ENCODE data around the gene CHP2. TPM values are rescaled to one million over a fixed set of nuclear protein-coding genes. Genes with fewer than 3 reads are reported as not detected.

The CHP2 gene
- polyA plus RNA-seq, 1 donor (not counting 4 experiments of a cell fraction or from before 2014, with no cell fraction given), result 0.20 TPM

GRCh38 chr16:23739516-23739915 is 15.3 kb upstream of the CHP2 start:
- no peak overlapping the region for H2AFZ ChIP-seq (ENCODE audit: control insufficient read depth, low read length)
- H3K79me2 ChIP-seq (ENCODE audit: control insufficient read depth, insufficient read depth, low read length), result no peaks in the 10 kb centered on the region
- no peaks in the 10 kb centered on the region for H4K20me1 ChIP-seq (ENCODE audit: control insufficient read depth, extremely low read depth, insufficient read depth, low read length)
- TF ChIP-seq CTCF (optimal IDR thresholded peaks at IDR 0.05 in 1 of 3, IDR thresholded peaks at IDR 0.05 in 1 of 3, conservative IDR thresholded peaks at IDR 0.05 in 1 of 3; ENCODE audit: extremely low read depth in 1 of 3, insufficient read depth in 2 of 3, low read length in 3 of 3) (no peak), EZH2 (IDR thresholded peaks at IDR 0.05; ENCODE audit: low read length) (no peak)
- no peak overlapping the region for H3K4me3 ChIP-seq (ENCODE audit: control insufficient read depth in 2 of 3, extremely low read depth in 1 of 3, insufficient read depth in 2 of 3, low read depth in 1 of 3, low read length in 3 of 3)
- FAIRE-seq, result no peak
- dilution Hi-C loops (cut with MboI; ENCODE audit: extremely low pct_ligation_motif_present, low sequenced_read_pairs), result no loop called here
- no peaks in the 10 kb centered on the region for H3K4me1 ChIP-seq (ENCODE audit: control insufficient read depth, extremely low read depth, insufficient read depth, low read length)
- no peaks in the 10 kb centered on the region for H3K36me3 ChIP-seq (ENCODE audit: control insufficient read depth in 2 of 2, extremely low read depth in 1 of 2, insufficient read depth in 2 of 2, low read length in 2 of 2)
- H3K9me1 ChIP-seq (ENCODE audit: control insufficient read depth, extremely low read depth, insufficient read depth, low read length), result no peaks in the 10 kb centered on the region
- no peak for DNase-seq (ENCODE audit: low read depth, low spot score)
- no peak overlapping the region for H3K9ac ChIP-seq (ENCODE audit: control insufficient read depth, extremely low read depth, insufficient read depth, low read length)
- H3K27ac ChIP-seq (ENCODE audit: control insufficient read depth, insufficient read depth, low read length), result no peak overlapping the region
- H3K4me2 ChIP-seq (ENCODE audit: control insufficient read depth, extremely low read depth, insufficient read depth, low read depth, low read length), result no peak overlapping the region
- no peaks in the 10 kb centered on the region for H3K9me3 ChIP-seq (ENCODE audit: control insufficient read depth, low read depth, low read length)
- no peaks in the 10 kb centered on the region for H3K27me3 ChIP-seq (ENCODE audit: control insufficient read depth, extremely low read depth, insufficient read depth, low read length)

- DNase-seq (ENCODE audit: low read depth, low spot score) (no peak), FAIRE-seq (no peak)
- no peak overlapping the region for H3K27ac ChIP-seq (ENCODE audit: control insufficient read depth, insufficient read depth, low read length)
- H4K20me1 ChIP-seq (ENCODE audit: control insufficient read depth, extremely low read depth, insufficient read depth, low read length), result no peaks in the 10 kb centered on the region
- H3K4me1 ChIP-seq (ENCODE audit: control insufficient read depth, extremely low read depth, insufficient read depth, low read length), result no peaks in the 10 kb centered on the region
- H3K9me3 ChIP-seq (ENCODE audit: control insufficient read depth, low read depth, low read length), result no peaks in the 10 kb centered on the region
- H3K4me2 ChIP-seq (ENCODE audit: control insufficient read depth, extremely low read depth, insufficient read depth, low read depth, low read length), result no peak overlapping the region
- no peaks in the 10 kb centered on the region for H3K36me3 ChIP-seq (ENCODE audit: control insufficient read depth in 2 of 2, extremely low read depth in 1 of 2, insufficient read depth in 2 of 2, low read length in 2 of 2)
- no peak for TF ChIP-seq CTCF (optimal IDR thresholded peaks at IDR 0.05 in 1 of 3, IDR thresholded peaks at IDR 0.05 in 1 of 3, conservative IDR thresholded peaks at IDR 0.05 in 1 of 3; ENCODE audit: extremely low read depth in 1 of 3, insufficient read depth in 2 of 3, low read length in 3 of 3)
- no peak overlapping the region for H3K9ac ChIP-seq (ENCODE audit: control insufficient read depth, extremely low read depth, insufficient read depth, low read length)
- dilution Hi-C loops (cut with MboI; ENCODE audit: extremely low pct_ligation_motif_present, low sequenced_read_pairs), result no loop called here
- H2AFZ ChIP-seq (ENCODE audit: control insufficient read depth, low read length), result no peak overlapping the region
- no peaks in the 10 kb centered on the region for H3K27me3 ChIP-seq (ENCODE audit: control insufficient read depth, extremely low read depth, insufficient read depth, low read length)
- H3K4me3 ChIP-seq (ENCODE audit: control insufficient read depth in 2 of 3, extremely low read depth in 1 of 3, insufficient read depth in 2 of 3, low read depth in 1 of 3, low read length in 3 of 3), result no peak overlapping the region
- no peaks in the 10 kb centered on the region for H3K79me2 ChIP-seq (ENCODE audit: control insufficient read depth, insufficient read depth, low read length)
- H3K9me1 ChIP-seq (ENCODE audit: control insufficient read depth, extremely low read depth, insufficient read depth, low read length), result no peaks in the 10 kb centered on the region
Observed at GRCh38 chr16:23741675-23742303, 13.0 kb upstream of the CHP2 start.
